HCT116 (cell line): ENCODE results near the gene FPR2. TPM values are rescaled to one million over a fixed set of nuclear protein-coding genes. Genes with fewer than 3 reads are reported as not detected.

Source experiments
- ATAC-seq: fragments of 200-7000 bp; cut with Tn5 transposase; 2 replicates; pipeline ENCODE4 v1.9.1; 2020; ENCODE audit warnings: mild to moderate bottlenecking, moderate library complexity
- BruUV-seq: library from RNA; stranded (reverse); fragments of 400-500 nt; replicated peaks from 2 replicates; lab custom pipeline; 2021; lab: Mats Ljungman, UMichigan
- CTCF ChIA-PET: fragments of 300-600 bp; sonication (Branson Sonifier 250); formaldehyde crosslinking; loops from one replicate; lab custom pipeline; 2021; ENCODE audit warnings: antibody characterized with exemption; lab: Charles Lee
- POLR2A ChIA-PET: fragments of 300-600, 350-600 bp; sonication (Branson Sonifier 250); formaldehyde crosslinking; loops from one replicate; lab custom pipeline; 2021; ENCODE audit warnings: antibody characterized with exemption; lab: Charles Lee
- RAD21 ChIA-PET, 2 experiments: fragments of 300-600 bp; sonication (Branson Sonifier 250); formaldehyde crosslinking; loops; one replicate each; lab custom pipeline; 2023; ENCODE audit warnings: low total read pairs in 2 of 2; ENCODE audit not compliant: uncharacterized antibody in 2 of 2, unreplicated experiment in 2 of 2, low non-redundant PET in 1 of 2; lab: Charles Lee
- DNase-seq: peaks from one replicate; pipeline ENCODE4 v3.0.0-alpha.2; 2010; ENCODE audit warnings: low read depth, low spot score
- H2AFZ ChIP-seq: fragments of 200-600 bp; shearing (Covaris generic), sonication (generic); 2 replicates; pipeline ENCODE4 v1.6.1; 2017; ENCODE audit warnings: low read depth, mixed run types, mixed read lengths, antibody characterized with exemption, low read length; ENCODE audit not compliant: poor library complexity, severe bottlenecking
- H3K27ac ChIP-seq: 2 replicates; pipeline ENCODE4 v1.5.1; 2012; ENCODE audit warnings: low read depth, low read length
- H3K27me3 ChIP-seq: fragments of 200-600 bp; sonication (generic); 2 replicates; pipeline ENCODE4 v1.6.1; 2016; ENCODE audit warnings: mixed run types, low read length, mixed read lengths; ENCODE audit not compliant: insufficient read depth
- H3K36me3 ChIP-seq, 2 experiments: fragments of 200-500 bp in 1 of 2; fragments of 200-600 bp in 1 of 2; sonication (Bioruptor generic) in 1 of 2; sonication (generic) in 1 of 2; 2 replicates each; pipeline versions ENCODE4 v1.5.1 to v1.6.1; 2014 to 2016; ENCODE audit warnings: low read length in 2 of 2, inconsistent platforms in 1 of 2, mixed read lengths in 1 of 2, mixed run types in 1 of 2; ENCODE audit not compliant: insufficient read depth in 2 of 2, control insufficient read depth in 1 of 2
- H3K4me1 ChIP-seq, 2 experiments: fragments of 200-600 bp in 1 of 2; sonication (generic) in 1 of 2; 2 replicates each; pipeline versions ENCODE4 v1.5.1 to v1.6.1; 2012 to 2017; ENCODE audit warnings: low read length in 2 of 2, inconsistent platforms in 1 of 2, mild to moderate bottlenecking in 1 of 2, mixed read lengths in 1 of 2, mixed run types in 1 of 2, moderate library complexity in 1 of 2; ENCODE audit not compliant: insufficient read depth in 2 of 2, control insufficient read depth in 1 of 2
- H3K4me2 ChIP-seq: fragments of 200-600 bp; sonication (generic); 2 replicates; pipeline ENCODE4 v1.6.1; 2017; ENCODE audit warnings: mixed run types, low read length, mixed read lengths
- H3K4me3 ChIP-seq, 2 experiments: fragments of 200-600 bp in 1 of 2; sonication (generic) in 1 of 2; replicated peaks in 1 of 2; 2 replicates each; pipeline ENCODE4 v1.5.1; 2011 to 2016; ENCODE audit warnings: low read length in 2 of 2, control low read depth in 1 of 2, low read depth in 1 of 2, mild to moderate bottlenecking in 1 of 2, mixed read lengths in 1 of 2, mixed run types in 1 of 2
- H3K79me2 ChIP-seq: fragments of 200-600 bp; sonication (generic); 2 replicates; pipeline ENCODE4 v1.6.1; 2017; ENCODE audit warnings: mild to moderate bottlenecking, mixed run types, low read length, moderate library complexity, mixed read lengths; ENCODE audit not compliant: insufficient read depth
- H3K9ac ChIP-seq: fragments of 200-600 bp; sonication (generic); 2 replicates; pipeline ENCODE4 v1.6.1; 2016; ENCODE audit warnings: low read length, mixed read lengths
- H3K9me2 ChIP-seq: fragments of 200-600 bp; sonication (generic), shearing (Covaris generic); 2 replicates; pipeline ENCODE4 v1.6.1; 2017; ENCODE audit warnings: mixed run types, mild to moderate bottlenecking, moderate library complexity; ENCODE audit not compliant: insufficient read depth
- H3K9me3 ChIP-seq, 2 experiments: fragments of 200-500 bp in 1 of 2; fragments of 200-600 bp in 1 of 2; sonication (Bioruptor generic) in 1 of 2; sonication (generic) in 1 of 2; 2 replicates each; pipeline ENCODE4 v1.6.1; 2014 to 2017; ENCODE audit warnings: low read length in 2 of 2, mixed read lengths in 2 of 2, inconsistent platforms in 1 of 2, low read depth in 1 of 2, mild to moderate bottlenecking in 1 of 2, mixed run types in 1 of 2, moderate library complexity in 1 of 2; ENCODE audit not compliant: control insufficient read depth in 1 of 2, insufficient read depth in 1 of 2
- H4K20me1 ChIP-seq: fragments of 200-600 bp; sonication (generic), shearing (Covaris generic); 2 replicates; pipeline ENCODE4 v1.6.1; 2017; ENCODE audit warnings: mixed run types, mild to moderate bottlenecking, moderate library complexity; ENCODE audit not compliant: insufficient read depth
- EZH2 ChIP-seq: fragments of 200-600 bp; sonication (generic); IDR thresholded peaks from 2 replicates; pipeline ENCODE4 v1.6.1; 2017; ENCODE audit warnings: antibody characterized with exemption, mixed run types
- JUND ChIP-seq: IDR thresholded peaks from 2 replicates; pipeline ENCODE4 v1.6.1; 2012
- SP1 ChIP-seq: IDR thresholded peaks from 2 replicates; pipeline ENCODE4 v1.6.1; 2012; ENCODE audit warnings: low read depth
- SRF ChIP-seq: IDR thresholded peaks from 2 replicates; pipeline ENCODE4 v1.6.1; 2012; ENCODE audit warnings: low read depth
- TCF7L2 ChIP-seq: IDR thresholded peaks from 2 replicates; pipeline ENCODE4 v1.7.0; 2011; ENCODE audit warnings: borderline replicate concordance, inconsistent platforms; ENCODE audit not compliant: insufficient read depth, insufficient read length; ENCODE audit errors: extremely low read depth
- intact Hi-C: fragments of 100-400 bp; cut with micrococcal nuclease; formaldehyde crosslinking; loops from 2 replicates; pipeline ENCODE4 v1.10.0; 2022
- total RNA-seq: library from RNA; stranded (reverse); gene quantifications from one replicate; pipeline ENCODE4 v1.2.1, GENCODE V29; 2021; ENCODE audit not compliant: unreplicated experiment
- TF ChIP-seq, protein P1 (sequence below): IDR thresholded peaks from 2 replicates; pipeline ENCODE4 v1.6.1; 2012
- TF ChIP-seq, protein P2 (sequence below): IDR thresholded peaks from 2 replicates; pipeline ENCODE4 v1.6.1; 2012

The FPR2 gene
- total RNA-seq, 1 experiment from 2014 or later = not detected

DNA sequence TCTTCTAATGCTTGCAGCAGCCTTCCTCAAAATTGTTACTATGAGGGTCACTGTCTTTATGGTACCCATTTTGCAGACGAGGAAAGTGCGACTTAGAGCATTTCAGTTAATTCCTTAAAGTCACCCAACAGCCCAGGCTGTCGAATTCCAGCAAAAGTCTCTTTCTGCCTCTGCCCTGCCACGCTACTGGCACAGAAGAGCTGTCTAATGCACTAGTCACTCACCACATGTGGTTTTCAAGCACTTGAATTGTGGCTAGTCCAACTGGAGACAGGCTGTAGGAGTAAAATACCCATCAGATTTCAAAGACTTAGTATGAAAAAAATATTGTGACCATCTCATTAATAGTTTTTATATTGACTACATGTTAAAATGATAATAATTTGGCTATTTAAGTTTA is 11.0 kb upstream of the FPR2 start:
- ATAC-seq (no peak), DNase-seq (no peak)
- no peaks in the 10 kb centered on the region for H3K9me3 ChIP-seq
- no peaks in the 10 kb centered on the region for H4K20me1 ChIP-seq
- no peaks in the 10 kb centered on the region for H3K27me3 ChIP-seq
- H3K9me2 ChIP-seq = no peaks in the 10 kb centered on the region
- peaks cover 7 to 8% of the 10 kb centered on the region in 2 experiments; a peak in 3 of 4 replicates for H3K4me1 ChIP-seq
- no peak overlapping the region for H3K4me3 ChIP-seq
- RAD21 ChIA-PET = no interaction called here
- H3K9ac ChIP-seq = no peak overlapping the region
- H2AFZ ChIP-seq = no peak overlapping the region
- H3K27ac ChIP-seq = no peak overlapping the region
- TF ChIP-seq TCF7L2 = no peak
- no peak for TF ChIP-seq JUND
- BruUV-seq = no TSS peak
- intact Hi-C loops = no loop called here
- CTCF ChIA-PET = no interaction called here
- no peaks in the 10 kb centered on the region for H3K36me3 ChIP-seq
- no peak overlapping the region for H3K4me2 ChIP-seq
- no peaks in the 10 kb centered on the region for H3K79me2 ChIP-seq
- POLR2A ChIA-PET = no interaction called here

DNA sequence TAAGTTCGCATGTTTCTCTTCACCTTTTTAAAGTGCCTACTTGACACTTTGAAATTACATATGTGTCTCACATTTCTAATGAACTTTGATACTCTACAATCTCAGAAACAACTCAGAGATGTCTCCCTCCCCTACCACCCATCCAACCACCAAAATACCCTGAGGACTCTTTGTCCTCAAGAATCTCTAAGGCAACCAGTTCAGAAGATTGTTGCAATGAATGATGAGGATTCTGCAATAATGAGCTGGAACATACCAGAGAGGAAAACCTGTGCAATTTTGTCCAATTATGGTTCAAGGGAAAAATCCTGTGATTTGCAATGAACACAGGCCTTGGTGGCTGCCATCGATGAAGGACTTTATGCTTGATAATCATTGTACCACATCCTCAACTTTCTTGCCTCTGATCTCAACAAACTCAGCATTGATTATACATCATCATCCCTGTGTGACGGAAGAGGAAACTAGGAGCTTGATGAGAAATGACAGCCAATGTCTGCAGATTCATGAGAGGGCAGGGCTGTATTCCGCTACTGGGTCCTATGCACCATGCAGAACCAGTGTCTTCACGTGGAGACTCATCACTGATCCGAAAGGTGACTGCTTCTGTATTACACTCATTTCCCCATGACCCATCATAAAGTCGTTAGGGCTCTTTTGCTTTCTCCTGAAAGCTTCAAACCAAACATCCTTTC is 10.4 kb upstream of the FPR2 start:
- intact Hi-C loops = no loop called here
- H3K4me3 ChIP-seq = no peak overlapping the region
- H3K9ac ChIP-seq = no peak overlapping the region
- no peaks in the 10 kb centered on the region for H3K27me3 ChIP-seq
- TF ChIP-seq SP1 = no peak
- TF ChIP-seq, protein P1, sequence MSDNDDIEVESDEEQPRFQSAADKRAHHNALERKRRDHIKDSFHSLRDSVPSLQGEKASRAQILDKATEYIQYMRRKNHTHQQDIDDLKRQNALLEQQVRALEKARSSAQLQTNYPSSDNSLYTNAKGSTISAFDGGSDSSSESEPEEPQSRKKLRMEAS = no peak
- TF ChIP-seq, protein P2, sequence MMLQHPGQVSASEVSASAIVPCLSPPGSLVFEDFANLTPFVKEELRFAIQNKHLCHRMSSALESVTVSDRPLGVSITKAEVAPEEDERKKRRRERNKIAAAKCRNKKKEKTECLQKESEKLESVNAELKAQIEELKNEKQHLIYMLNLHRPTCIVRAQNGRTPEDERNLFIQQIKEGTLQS = no peak
- no peak for TF ChIP-seq EZH2
- no peak for TF ChIP-seq SRF
- H4K20me1 ChIP-seq = no peaks in the 10 kb centered on the region
- no peaks in the 10 kb centered on the region for H3K9me2 ChIP-seq
- no peaks in the 10 kb centered on the region for H3K9me3 ChIP-seq
- no peaks in the 10 kb centered on the region for H3K36me3 ChIP-seq
- CTCF ChIA-PET = no interaction called here
- ATAC-seq (no peak), DNase-seq (no peak)
- H3K79me2 ChIP-seq = no peaks in the 10 kb centered on the region
- H3K27ac ChIP-seq = no peak overlapping the region
- BruUV-seq = no TSS peak
- no peak overlapping the region for H3K4me2 ChIP-seq
- POLR2A ChIA-PET = interaction anchor here (1.1 kb wide), 1 partner anchor 10 kb away, joined by 4 read pairs; the partner anchor contains the start of gene FPR2
- RAD21 ChIA-PET = no interaction called here
- H2AFZ ChIP-seq = no peak overlapping the region
- peaks cover 7 to 8% of the 10 kb centered on the region in 2 experiments; a peak in 3 of 4 replicates for H3K4me1 ChIP-seq
